Renal cortex interstitium (tissue), 11 donors: Measurements from ENCODE around the gene VAV2. TPM values are rescaled to one million over a fixed set of nuclear protein-coding genes. Genes with fewer than 3 reads are reported as not detected.

ENCODE experiments used
- DNase-seq, 11 donors: peaks; one replicate each; pipeline ENCODE4 v3.0.0-alpha.2; 2013; ENCODE audit warnings: low read depth in 9 of 11, low spot score in 4 of 11; ENCODE audit errors: extremely low read depth in 1 of 11
- polyA plus RNA-seq, 3 donors: library from polyadenylated mRNA; unstranded; fragments of 120-200 nt; gene quantifications; one replicate each; pipeline ENCODE4 v1.2.1, GENCODE V29; 2013; ENCODE audit not compliant: insufficient read length in 3 of 3

VAV2 gene
- polyA plus RNA-seq, 3 donors, result 37.2 to 66.2 (median 40.4) TPM

- no peak for DNase-seq
Observed at GRCh38 chr9:133890583-133890982, 101.5 kb downstream of the VAV2 start.

- no peak for DNase-seq
Observed at GRCh38 chr9:133889584-133890301, 102.4 kb downstream of the VAV2 start.

DNA sequence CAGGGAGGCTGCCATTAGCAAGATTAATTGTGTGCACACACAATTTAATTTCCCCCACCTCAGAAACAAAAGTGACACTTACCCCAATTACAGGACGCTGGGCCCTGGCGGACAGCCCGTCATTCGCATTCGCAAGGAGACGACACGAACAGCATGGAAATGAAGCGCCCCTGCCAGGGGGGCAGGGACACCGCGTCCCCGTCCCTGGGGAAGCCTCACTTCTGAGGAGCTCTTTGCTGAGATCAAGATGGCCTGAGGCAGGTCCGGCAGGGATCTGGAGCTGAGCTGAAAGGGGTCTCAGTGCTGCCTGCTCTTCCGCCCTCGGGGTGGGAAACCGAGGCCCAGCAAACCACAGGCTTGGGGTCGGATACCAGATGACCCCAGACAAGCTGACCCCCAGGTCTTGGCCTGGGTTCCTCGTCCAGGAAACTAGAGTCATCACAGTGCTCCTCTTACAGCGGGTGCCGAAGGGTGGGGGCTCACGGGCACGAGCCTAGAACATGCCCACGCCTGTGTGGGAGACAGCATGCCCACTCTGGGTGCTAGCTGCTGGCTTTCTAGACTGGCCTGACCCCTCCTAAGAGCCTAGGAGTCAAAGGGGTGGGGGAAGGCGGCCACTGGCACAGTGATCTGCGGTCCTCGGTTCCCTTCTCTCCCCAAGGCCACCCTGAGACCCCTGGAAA is 103.2 kb downstream of the VAV2 start:
- no peak for DNase-seq

DNA sequence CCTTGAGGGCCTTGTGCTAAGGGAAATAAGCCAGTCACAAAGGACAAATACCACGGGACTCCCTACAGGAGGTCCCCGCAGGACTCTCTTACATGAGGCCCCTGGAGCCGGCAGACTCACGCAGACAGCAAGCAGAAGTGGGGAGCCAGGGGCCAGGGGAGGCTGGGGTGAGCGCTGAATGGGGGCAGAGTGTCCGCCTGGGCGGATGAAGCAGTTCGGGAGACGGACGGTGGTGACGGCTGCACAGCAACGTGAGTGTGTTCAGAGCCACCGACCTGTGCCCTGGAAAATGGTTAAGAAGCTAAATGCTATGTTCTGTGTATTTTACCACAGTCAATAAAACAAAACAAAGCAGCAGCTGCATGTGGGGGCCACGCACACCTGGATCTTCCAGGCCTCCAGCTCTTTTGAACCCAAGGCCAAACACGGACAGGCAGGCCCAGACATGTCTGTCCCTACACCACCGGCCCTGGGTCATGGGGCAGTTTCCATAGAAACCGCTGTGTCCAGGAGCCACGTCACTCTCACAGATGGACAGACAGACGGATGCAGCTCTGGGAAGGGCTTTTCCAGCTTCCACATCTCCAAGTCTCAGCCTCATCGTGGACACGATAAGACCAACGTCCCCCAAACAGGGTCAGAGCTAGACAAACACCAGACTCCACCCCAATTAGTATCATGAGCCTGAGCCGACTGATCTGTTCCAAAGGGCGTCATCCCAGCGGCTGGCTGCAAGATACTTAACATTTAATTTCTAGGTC is 103.9 kb downstream of the VAV2 start:
- no peak for DNase-seq

DNA sequence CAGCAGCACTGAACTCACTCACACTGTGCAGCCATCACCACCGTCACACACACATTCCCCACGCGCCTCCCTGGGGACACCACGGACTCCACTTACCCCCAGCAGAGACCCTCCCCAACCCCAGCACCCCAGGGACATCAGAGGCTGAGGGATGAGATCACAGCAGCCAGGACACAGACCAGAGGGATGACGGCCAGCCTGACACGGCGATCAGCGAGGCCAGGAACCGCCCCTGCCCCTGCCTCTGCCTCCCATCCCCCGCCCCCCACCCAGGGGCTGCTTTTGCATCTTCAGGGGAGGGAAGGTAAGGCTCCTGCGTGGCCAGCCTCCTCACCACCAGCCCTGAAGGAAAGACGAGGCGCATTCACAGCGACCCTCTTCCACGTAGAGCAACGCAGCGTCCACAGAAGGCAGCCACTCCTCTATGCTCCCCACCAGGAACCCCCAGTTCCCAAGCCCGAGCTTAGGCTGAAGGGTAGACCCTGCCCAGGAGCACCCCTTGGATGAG is 104.5 kb downstream of the VAV2 start:
- no peak for DNase-seq

GRCh38 chr9:133886563-133887501 is 105.3 kb downstream of the VAV2 start:
- no peak for DNase-seq

- DNase-seq, result no peak
Observed at GRCh38 chr9:133884907-133885744, 107.0 kb downstream of the VAV2 start.

DNA sequence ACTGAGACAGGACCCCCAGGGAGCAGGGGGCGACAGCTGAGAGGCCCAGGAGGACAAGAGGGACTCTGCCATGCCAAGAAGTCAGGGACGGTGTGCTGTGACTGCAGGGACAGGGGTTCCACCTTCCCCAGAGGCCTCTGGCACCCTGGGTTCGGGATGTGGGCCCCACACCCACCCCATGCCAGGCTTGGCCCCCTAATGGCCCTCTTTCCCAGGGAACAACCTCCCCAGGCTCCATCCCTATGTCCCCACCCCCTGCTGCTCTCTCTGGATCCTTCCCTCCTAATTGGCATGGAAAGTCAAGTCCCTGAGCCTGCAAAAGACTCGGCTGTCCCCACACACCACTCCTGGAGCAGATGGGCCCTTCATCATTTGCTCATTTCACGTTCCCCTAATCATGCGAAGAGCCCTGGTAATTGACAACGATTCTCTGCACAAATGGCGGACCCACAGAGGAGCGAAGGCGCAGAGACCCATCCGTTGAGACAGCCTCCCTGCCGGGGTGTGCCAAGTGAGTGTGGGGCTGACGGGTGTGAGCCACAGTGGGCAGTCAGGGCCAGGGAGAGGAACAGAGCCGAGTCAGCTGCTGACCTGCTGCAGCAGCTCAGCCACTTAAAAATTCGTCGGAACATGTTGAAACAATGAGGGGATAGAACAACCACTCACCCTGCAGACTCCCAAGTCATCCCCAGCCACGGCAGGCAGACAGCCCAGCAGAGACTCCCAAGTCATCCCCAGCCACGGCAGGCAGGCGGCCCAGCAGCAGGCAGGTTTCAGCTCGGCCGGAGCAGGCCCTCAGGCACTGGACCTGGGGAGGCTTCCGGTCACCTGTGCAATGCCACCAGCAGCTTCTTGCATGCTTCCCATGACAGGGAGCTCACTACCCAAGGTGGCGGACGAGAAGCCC is 109.0 kb downstream of the VAV2 start:
- DNase-seq, result no peak

GRCh38 chr9:133881671-133882381 is 110.3 kb downstream of the VAV2 start:
- DNase-seq, result no peak

DNA sequence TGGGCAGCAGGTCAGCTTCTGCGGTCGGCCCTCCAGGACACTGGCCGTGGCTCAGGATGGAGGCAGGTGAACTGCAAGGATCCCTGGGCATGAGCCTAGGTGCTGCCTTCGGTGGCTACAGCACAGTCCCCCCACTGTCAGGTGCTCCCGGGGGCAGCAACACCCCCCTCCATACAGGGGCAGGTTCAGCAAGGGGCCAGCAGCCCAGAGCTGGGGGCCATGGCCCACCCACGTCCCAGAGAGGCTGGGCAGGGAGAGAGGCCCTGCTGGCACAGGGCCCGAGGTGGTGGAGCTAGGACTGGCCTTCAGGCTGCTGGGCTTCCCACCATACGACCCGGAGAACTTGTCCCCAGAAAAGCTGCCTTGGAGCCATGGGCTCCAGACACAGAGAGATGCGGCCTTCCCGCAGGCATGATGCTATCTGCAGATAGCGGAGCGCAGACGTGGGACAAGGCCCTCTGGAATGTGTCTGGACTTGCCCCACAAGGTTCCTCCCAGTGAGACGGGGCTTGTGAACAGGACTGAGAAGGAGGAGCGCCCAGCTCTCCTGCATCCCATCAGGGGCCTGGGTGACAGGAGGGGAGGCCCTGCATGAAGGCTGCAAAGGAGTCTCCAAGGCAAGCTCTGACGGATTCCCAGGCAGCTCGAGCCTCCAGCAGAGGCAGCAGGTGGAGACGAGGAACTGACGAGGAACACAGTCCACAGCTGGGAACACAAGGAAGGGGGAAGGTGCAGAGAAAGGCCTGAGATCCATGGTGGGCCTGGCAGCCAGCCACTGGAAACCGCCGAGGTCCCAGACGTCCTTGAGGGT is 111.1 kb downstream of the VAV2 start:
- DNase-seq, result no peak

- no peak for DNase-seq
Observed at GRCh38 chr9:133880136-133880535, 112.0 kb downstream of the VAV2 start.

DNA sequence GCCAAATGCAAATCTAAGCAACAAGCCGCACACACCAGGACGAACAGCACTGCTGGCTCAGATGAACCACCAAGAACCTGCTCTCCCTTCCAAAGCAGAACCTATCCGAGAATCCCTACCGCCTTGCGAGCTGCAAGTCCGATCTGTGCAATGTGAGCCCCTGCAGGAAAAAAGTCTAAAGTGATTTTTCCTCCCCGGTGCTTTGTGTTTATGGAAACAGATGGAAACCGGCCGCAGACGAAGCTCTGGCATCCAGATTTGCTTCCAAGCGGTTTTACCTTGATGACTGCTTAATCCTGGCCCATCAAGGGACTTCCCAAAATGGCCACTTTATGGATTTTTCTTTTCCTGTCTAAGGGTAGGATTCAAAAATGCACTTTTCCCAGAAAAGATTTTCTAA is 112.5 kb downstream of the VAV2 start:
- no peak for DNase-seq

GRCh38 chr9:133878402-133878801 is 113.7 kb downstream of the VAV2 start:
- no peak for DNase-seq

DNA sequence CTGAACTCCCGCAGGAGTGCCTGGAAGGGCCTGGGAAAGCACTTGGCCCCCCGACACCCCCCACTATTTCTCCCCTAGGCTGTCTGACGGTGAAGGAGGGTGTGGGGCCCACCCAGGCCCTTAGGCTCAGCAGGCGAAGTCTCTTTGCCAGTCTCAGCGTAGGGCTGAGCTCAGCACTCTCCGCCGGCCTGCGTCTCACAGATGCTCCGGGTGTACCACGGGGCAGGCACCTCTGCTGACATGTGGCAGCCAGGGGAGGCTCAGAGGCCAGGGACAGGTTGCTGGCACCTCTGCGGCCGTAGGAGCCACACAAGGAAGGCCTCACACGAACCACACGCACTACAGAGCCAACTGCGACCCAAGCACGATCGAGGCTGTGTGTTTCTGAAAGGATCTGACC is 114.2 kb downstream of the VAV2 start:
- no peak for DNase-seq

GRCh38 chr9:133877327-133877726 is 114.8 kb downstream of the VAV2 start:
- no peak for DNase-seq

- DNase-seq, result no peak
Observed at GRCh38 chr9:133876836-133877235, 115.3 kb downstream of the VAV2 start.
